Psoas muscle (tissue), 8 donors: ENCODE measurements around the gene BBIP1. TPM values are rescaled to one million over a fixed set of nuclear protein-coding genes. Genes with fewer than 3 reads are reported as not detected.

Experiments
- ATAC-seq, 4 donors: fragments of 200-7000 bp; cut with Tn5 transposase; one replicate each; pipeline ENCODE4 v1.9.1; 2020; ENCODE audit warnings: moderate library complexity in 3 of 4, mild to moderate bottlenecking in 2 of 4
- DNase-seq, 2 donors: peaks; one replicate each; pipeline ENCODE4 v3.0.0-alpha.2; 2020
- H3K27ac ChIP-seq: fragments of 200-600 bp; one replicate; pipeline ENCODE4 v1.8.0; 2022
- H3K27me3 ChIP-seq, 3 donors: fragments of 200-600 bp in 1 of 3; one replicate each; pipeline versions ENCODE4 v1.6.1 to v1.8.0; 2013 to 2022; ENCODE audit warnings: low read length in 2 of 3, mild to moderate bottlenecking in 2 of 3, moderate library complexity in 1 of 3; ENCODE audit not compliant: insufficient read depth in 3 of 3
- H3K36me3 ChIP-seq, 2 donors: fragments of 200-600 bp in 1 of 2; one replicate each; pipeline versions ENCODE4 v1.6.1 to v1.8.0; 2013 to 2022; ENCODE audit warnings: low read depth in 1 of 2, mild to moderate bottlenecking in 1 of 2, moderate library complexity in 1 of 2; ENCODE audit not compliant: insufficient read depth in 1 of 2
- H3K4me1 ChIP-seq: fragments of 200-600 bp; one replicate; pipeline ENCODE4 v1.8.0; 2022
- H3K4me3 ChIP-seq: fragments of 200-600 bp; one replicate; pipeline ENCODE4 v1.8.0; 2022; ENCODE audit warnings: mild to moderate bottlenecking
- H3K9me3 ChIP-seq: fragments of 200-600 bp; one replicate; pipeline ENCODE4 v1.8.0; 2022
- CTCF ChIP-seq: fragments of 200-600 bp; IDR thresholded peaks from one replicate; pipeline ENCODE4 v1.8.0; 2022; ENCODE audit warnings: antibody characterized with exemption
- WGBS, 3 donors: extraction: QIAGEN DNeasy Blood & Tissue Kit; methylation state at CpG; one replicate each; pipeline versions ENCODE4 v1.1.6 to v1.1.7; 2013; 5-methylcytosine and 5-hydroxymethylcytosine counted together
- intact Hi-C, 2 donors: fragments of 100-400 bp; cut with DNase I; formaldehyde crosslinking; loops; one replicate each; pipeline versions ENCODE4 v1.11.0 to v1.14.2; 2022
- polyA plus RNA-seq, 3 donors: library from polyadenylated mRNA; stranded (reverse); fragments of 200-250 nt; gene quantifications; one replicate each; pipeline ENCODE4 v1.2.3, GENCODE V29; 2013
- total RNA-seq, 4 donors: library from RNA; stranded (reverse); fragmentation: NEBNext Ultra II Directional in 2 of 4; extraction: Animal tissue kit (Norgen Biotek cat#: 25700) in 2 of 4; gene quantifications; one replicate each; pipeline versions ENCODE4 v1.2.1 to v1.2.4, GENCODE V29; 2021 to 2023
- donor health status: healthy with polysubstance abuse.
- donor health status: DM: no; HTN: no; CAD: no; lungs with moderate emphysema.
- donor health status: Bipolar disorder and iron deficiency.
- donor health status: healthy.
- donor health status: DM: yes; HTN: yes; CAD: no.
- donor health status: DM: no; HTN: no; CAD: no.
- donor health status: DM: no; HTN: no; CAD: no.
- donor health status: DM: yes; HTN: yes; CAD: no.

The BBIP1 gene
- total and polyA plus RNA-seq, 7 donors, result 14.8 to 30.2 (median 16.5) TPM

DNA sequence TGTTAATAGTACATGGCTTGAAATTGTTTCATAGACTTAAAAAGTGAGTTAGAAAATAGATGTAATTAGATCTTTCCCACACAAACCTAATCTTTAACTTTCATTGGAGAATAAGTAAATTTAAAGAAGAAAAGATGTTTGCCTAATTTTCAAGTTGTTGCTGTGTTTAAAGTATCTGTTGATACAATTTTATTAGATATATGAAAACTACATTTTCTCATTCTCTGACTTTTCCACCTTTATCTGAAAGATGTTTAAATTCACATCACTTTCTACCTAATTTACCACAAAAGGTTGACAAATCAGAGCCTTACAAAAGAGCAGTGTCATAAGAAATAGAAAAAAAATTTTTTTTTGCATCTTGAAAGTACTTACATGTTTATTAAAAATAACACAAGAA is 46.2 kb upstream of the BBIP1 start:
- TF ChIP-seq CTCF, result no peak
- H3K9me3 ChIP-seq, result no peaks in the 10 kb centered on the region
- no peak for DNase-seq
- H3K4me3 ChIP-seq, result no peak overlapping the region
- no peak for ATAC-seq
- H3K36me3 ChIP-seq, result no peaks in the 10 kb centered on the region
- H3K27ac ChIP-seq, result no peak overlapping the region
- intact Hi-C loops, result no loop called here
- H3K27me3 ChIP-seq, result no peaks in the 10 kb centered on the region
- peaks cover 11% of the 10 kb centered on the region for H3K4me1 ChIP-seq

- 92 to 97% (median 94%) methylated on average over 5 of the region's 5 CpGs for WGBS, 3 donors
- TF ChIP-seq CTCF, result no peak
These were observed 45.7 kb upstream of the BBIP1 start for GRCh38 chr10:110964681-110965080.

GRCh38 chr10:110963162-110963561 is 44.2 kb upstream of the BBIP1 start:
- WGBS, 3 donors, result 80 to 84% (median 80%) methylated on average over 2 of the region's 2 CpGs
- no peak overlapping the region for H3K27ac ChIP-seq
- DNase-seq, result no peak
- intact Hi-C loops, result no loop called here
- no peak for ATAC-seq
- peaks cover 23% of the 10 kb centered on the region for H3K4me1 ChIP-seq
- H3K36me3 ChIP-seq, result no peaks in the 10 kb centered on the region
- H3K4me3 ChIP-seq, result no peak overlapping the region
- TF ChIP-seq CTCF, result no peak
- H3K9me3 ChIP-seq, result no peaks in the 10 kb centered on the region
- no peaks in the 10 kb centered on the region for H3K27me3 ChIP-seq

More at GRCh38 chr10:110964681-110965080, 45.7 kb upstream of the BBIP1 start:
- Histone ChIP-seq H3K9me3 (no peaks in the 10 kb centered on the region), H3K27ac (no peak overlapping the region), H3K27me3 (no peaks in the 10 kb centered on the region), H3K4me3 (no peak overlapping the region), H3K4me1 (peaks cover 16% of the 10 kb centered on the region), H3K36me3 (no peaks in the 10 kb centered on the region)
- intact Hi-C loops, result no loop called here
- no peak for DNase-seq
- no peak for ATAC-seq

GRCh38 chr10:110962443-110962842 is 43.5 kb upstream of the BBIP1 start:
- 81 to 92% (median 88%) methylated on average over 2 of the region's 2 CpGs for WGBS, 3 donors
- DNase-seq, result no peak
- H3K4me3 ChIP-seq, result no peak overlapping the region
- H3K27me3 ChIP-seq, result no peaks in the 10 kb centered on the region
- H3K36me3 ChIP-seq, result no peaks in the 10 kb centered on the region
- intact Hi-C loops, result no loop called here
- no peak overlapping the region for H3K27ac ChIP-seq
- H3K9me3 ChIP-seq, result no peaks in the 10 kb centered on the region
- H3K4me1 ChIP-seq, result peaks cover 23% of the 10 kb centered on the region
- ATAC-seq, result no peak
- TF ChIP-seq CTCF, result no peak

DNA sequence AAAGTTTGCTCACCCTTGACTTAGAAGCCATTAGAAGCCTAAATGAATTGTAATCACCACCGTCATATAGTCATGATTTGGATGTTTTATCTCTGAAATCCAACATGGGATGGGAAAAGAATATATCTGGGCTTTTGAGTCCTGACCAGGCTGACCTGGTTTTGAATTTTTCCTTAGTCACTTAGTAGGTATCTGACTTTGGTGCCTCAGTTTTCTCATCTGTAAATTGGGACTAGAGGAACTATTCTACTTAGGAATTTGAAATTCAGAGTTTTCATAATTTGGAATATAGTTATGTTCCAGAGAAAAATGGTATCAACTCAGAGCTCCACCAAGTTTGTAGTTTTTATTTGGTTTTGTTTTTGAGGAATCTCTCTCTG is 41.3 kb upstream of the BBIP1 start:
- Histone ChIP-seq H3K36me3 (no peaks in the 10 kb centered on the region), H3K4me3 (no peak overlapping the region), H3K27me3 (no peaks in the 10 kb centered on the region), H3K4me1 (peaks cover 23% of the 10 kb centered on the region), H3K9me3 (no peaks in the 10 kb centered on the region), H3K27ac (no peak overlapping the region)
- intact Hi-C loops, result no loop called here
- ATAC-seq (no peak), DNase-seq (no peak)
- 39 to 100% (median 97%) methylated on average over 1 of the region's 1 CpG for WGBS, 3 donors
- TF ChIP-seq CTCF, result no peak
